Sigmoid colon (tissue), 7 donors: Measurements from ENCODE around the gene CHRNB2. TPM values are rescaled to one million over a fixed set of nuclear protein-coding genes. Genes with fewer than 3 reads are reported as not detected.

Source experiments
- DNase-seq: peaks from one replicate; pipeline ENCODE4 v3.0.0-alpha.2; 2019
- H3K27ac ChIP-seq, 4 donors: fragments of 200-600 bp; sonication (generic); one replicate each; pipeline ENCODE4 v1.5.1; 2016 to 2019; ENCODE audit warnings: mild to moderate bottlenecking in 1 of 4
- H3K27me3 ChIP-seq, 3 donors: fragments of 200-600 bp; sonication (generic); one replicate each; pipeline ENCODE4 v1.5.1; 2019; ENCODE audit warnings: mild to moderate bottlenecking in 1 of 3
- H3K36me3 ChIP-seq, 4 donors: fragments of 200-600 bp; sonication (generic); one replicate each; pipeline ENCODE4 v1.5.1; 2016 to 2019
- H3K4me1 ChIP-seq, 4 donors: fragments of 200-600 bp; sonication (generic); one replicate each; pipeline ENCODE4 v1.5.1; 2017 to 2019
- H3K4me3 ChIP-seq, 4 donors: fragments of 200-600 bp; sonication (generic); one replicate each; pipeline ENCODE4 v1.5.1; 2017 to 2019; ENCODE audit warnings: mild to moderate bottlenecking in 2 of 4, moderate library complexity in 1 of 4
- H3K9me3 ChIP-seq, 4 donors: fragments of 200-600 bp in 3 of 4; sonication (generic) in 3 of 4; one replicate each; pipeline versions ENCODE4 v1.5.1 to v1.6.1; 2013 to 2019
- CTCF ChIP-seq, 4 experiments: fragments of 450-650 bp in 3 of 4; fragments of 200-600 bp in 1 of 4; IDR thresholded peaks; one replicate each; pipeline ENCODE4 v1.5.1; 2016 to 2019; ENCODE audit warnings: antibody characterized with exemption in 4 of 4, mild to moderate bottlenecking in 3 of 4, moderate library complexity in 2 of 4
- EP300 ChIP-seq, 4 donors: sonication (generic); formaldehyde crosslinking; IDR thresholded peaks; one replicate each; pipeline ENCODE4 v1.6.1; 2017; ENCODE audit warnings: antibody characterized with exemption in 4 of 4
- POLR2A ChIP-seq, 2 donors: fragments of 450-650 bp; IDR thresholded peaks; one replicate each; pipeline ENCODE4 v1.6.1; 2016; ENCODE audit warnings: antibody characterized with exemption in 2 of 2, mild to moderate bottlenecking in 2 of 2, moderate library complexity in 2 of 2
- POLR2AphosphoS5 ChIP-seq, 4 donors: sonication (generic); formaldehyde crosslinking; IDR thresholded peaks; one replicate each; pipeline ENCODE4 v1.6.1; 2017; ENCODE audit warnings: antibody characterized with exemption in 4 of 4
- WGBS, 2 donors: extraction: QIAGEN DNeasy Blood & Tissue Kit; methylation state at CpG; one replicate each; pipeline ENCODE4 v1.1.7; 2013; 5-methylcytosine and 5-hydroxymethylcytosine counted together
- intact Hi-C: fragments of 100-400 bp; cut with DNase I; formaldehyde crosslinking; loops from one replicate; pipeline ENCODE4 v1.15.1; 2023
- polyA plus RNA-seq, 3 donors: library from polyadenylated mRNA; stranded (reverse); fragments of 200-250 nt; gene quantifications; one replicate each; pipeline ENCODE4 v1.2.3, GENCODE V29; 2013
- total RNA-seq, 4 donors: library from RNA; depleted of rRNA; stranded (reverse); fragments of >200 nt; gene quantifications; one replicate each; pipeline ENCODE4 v1.1.0, GENCODE V29; 2016
- donor health status: healthy with polysubstance abuse.
- donor health status: Bipolar disorder and iron deficiency.
- donor health status: healthy.

CHRNB2 gene
- total and polyA plus RNA-seq, 7 donors = under 0.01 to 1.7 (median 0.95) TPM; not detected in 2

GRCh38 chr1:154572468-154573167 lies 5.0 kb downstream of the CHRNB2 start:
- 76 to 79% methylated on average over 10 of the region's 10 CpGs for whole genome bisulfite sequencing, 2 donors
- intact Hi-C loops = no loop called here
- Histone ChIP-seq H3K9me3 (no peaks in the 10 kb centered on the region), H3K27ac (no peak overlapping the region), H3K4me3 (no peak overlapping the region), H3K27me3 (peaks cover 0 to 12% (median 3%) of the 10 kb centered on the region in 3 donors), H3K4me1 (peaks cover 0 to 7% (median 6%) of the 10 kb centered on the region in 4 donors), H3K36me3 (no peaks in the 10 kb centered on the region)
- DNase-seq = peak; percentile 56
- TF ChIP-seq POLR2AphosphoS5 (IDR thresholded peaks at IDR 0.05) = no peak
- TF ChIP-seq CTCF (IDR thresholded peaks at IDR 0.05) = no peak
- TF ChIP-seq POLR2A (IDR thresholded peaks at IDR 0.05) = no peak
- TF ChIP-seq EP300 (IDR thresholded peaks at IDR 0.05) = no peak

GRCh38 chr1:154573168-154573510 lies 5.6 kb downstream of the CHRNB2 start:
- no peak for TF ChIP-seq POLR2AphosphoS5 (IDR thresholded peaks at IDR 0.05)
- TF ChIP-seq EP300 (IDR thresholded peaks at IDR 0.05) = no peak
- TF ChIP-seq CTCF (IDR thresholded peaks at IDR 0.05) = no peak
- no peak for TF ChIP-seq POLR2A (IDR thresholded peaks at IDR 0.05)
- intact Hi-C loops = no loop called here
- WGBS, 2 donors = 80 to 91% methylated on average over 3 of the region's 3 CpGs

GRCh38 chr1:154574716-154575115 lies 7.1 kb downstream of the CHRNB2 start:
- 11 to 23% methylated on average over 7 of the region's 7 CpGs for WGBS, 2 donors
- Histone ChIP-seq H3K36me3 (peaks cover 0 to 17% (median 0%) of the 10 kb centered on the region in 4 donors), H3K4me3 (no peak overlapping the region), H3K4me1 (no peaks in the 10 kb centered on the region), H3K27ac (no peak overlapping the region), H3K9me3 (no peaks in the 10 kb centered on the region), H3K27me3 (no peaks in the 10 kb centered on the region)
- TF ChIP-seq POLR2AphosphoS5 (IDR thresholded peaks at IDR 0.05) (peak in 1 of 4 donors; percentile 2), POLR2A (IDR thresholded peaks at IDR 0.05) (no peak)
- DNase-seq = peak; percentile 54
- intact Hi-C loops = no loop called here

More at GRCh38 chr1:154573168-154573510, 5.6 kb downstream of the CHRNB2 start:
- Histone ChIP-seq H3K36me3 (peaks cover 0 to 1% (median 0%) of the 10 kb centered on the region in 4 donors), H3K4me3 (no peak overlapping the region), H3K9me3 (no peaks in the 10 kb centered on the region), H3K4me1 (peaks cover 0 to 1% (median under 1%) of the 10 kb centered on the region in 4 donors), H3K27me3 (peaks cover 0 to 7% (median under 1%) of the 10 kb centered on the region in 3 donors), H3K27ac (no peak overlapping the region)
- no peak for DNase-seq

- Histone ChIP-seq H3K27me3 (no peaks in the 10 kb centered on the region), H3K27ac (no peak overlapping the region), H3K4me3 (no peak overlapping the region), H3K4me1 (no peaks in the 10 kb centered on the region), H3K9me3 (no peaks in the 10 kb centered on the region), H3K36me3 (peaks cover 0 to 23% (median 4%) of the 10 kb centered on the region in 4 donors)
- intact Hi-C loops = no loop called here
- WGBS, 2 donors = 73 to 82% methylated on average over 10 of the region's 10 CpGs
- no peak for TF ChIP-seq POLR2AphosphoS5 (IDR thresholded peaks at IDR 0.05)
- no peak for TF ChIP-seq POLR2A (IDR thresholded peaks at IDR 0.05)
- TF ChIP-seq EP300 (IDR thresholded peaks at IDR 0.05) = no peak
- no peak for TF ChIP-seq CTCF (IDR thresholded peaks at IDR 0.05)
- no peak for DNase-seq
Measured at GRCh38 chr1:154575147-154575927, 7.8 kb downstream of the CHRNB2 start.

GRCh38 chr1:154575951-154576566 lies 8.5 kb downstream of the CHRNB2 start:
- no peaks in the 10 kb centered on the region for H3K4me1 ChIP-seq
- H3K9me3 ChIP-seq = no peaks in the 10 kb centered on the region
- no peak for DNase-seq
- WGBS, 2 donors = 79 to 82% methylated on average over 8 of the region's 8 CpGs
- H3K4me3 ChIP-seq = no peak overlapping the region
- no peak overlapping the region for H3K27ac ChIP-seq
- TF ChIP-seq POLR2AphosphoS5 (IDR thresholded peaks at IDR 0.05) = peak in 1 of 4 donors; percentile 16
- TF ChIP-seq CTCF (IDR thresholded peaks at IDR 0.05) = no peak
- no peaks in the 10 kb centered on the region for H3K27me3 ChIP-seq
- intact Hi-C loops = no loop called here
- peaks cover 0 to 30% (median 9%) of the 10 kb centered on the region in 4 donors for H3K36me3 ChIP-seq
